DND-41 (cell line): Measurements from ENCODE around the gene TEX51.

Experiments used
- CTCF ChIP-seq: IDR thresholded peaks from 2 replicates; pipeline ENCODE4 v1.5.1; 2012; ENCODE audit warnings: borderline replicate concordance, low read length, moderate library complexity, mild to moderate bottlenecking; ENCODE audit not compliant: poor library complexity, severe bottlenecking; ENCODE audit errors: extremely low read depth
- EZH2 ChIP-seq: IDR thresholded peaks from 3 replicates; pipeline ENCODE4 v1.6.1; 2012; ENCODE audit warnings: borderline replicate concordance, low read depth, mild to moderate bottlenecking, moderate library complexity, low read length, inconsistent platforms; ENCODE audit not compliant: severe bottlenecking

GRCh38 chr2:126935774-126936173 lies 37.1 kb downstream of the TEX51 start:
- TF ChIP-seq CTCF, result no peak
- no peak for TF ChIP-seq EZH2
